Ishikawa (cell line): ENCODE data around the gene GTF3C5.

Source experiments
- CEBPB ChIP-seq: IDR thresholded peaks from 2 replicates; pipeline ENCODE4 v1.6.1; 2012
- CREB1 ChIP-seq: IDR thresholded peaks from 2 replicates; pipeline ENCODE4 v1.6.1; 2012; ENCODE audit warnings: low read depth
- FOXM1 ChIP-seq: IDR thresholded peaks from 2 replicates; pipeline ENCODE4 v1.6.1; 2012; ENCODE audit warnings: low read depth, borderline replicate concordance
- MAX ChIP-seq: IDR thresholded peaks from 2 replicates; pipeline ENCODE4 v1.6.1; 2012
- RAD21 ChIP-seq: IDR thresholded peaks from 2 replicates; pipeline ENCODE4 v1.6.1; 2012; ENCODE audit warnings: low read depth
- REST ChIP-seq: IDR thresholded peaks from 2 replicates; pipeline ENCODE4 v1.6.1; 2012; ENCODE audit warnings: low read depth, mild to moderate bottlenecking
- TAF1 ChIP-seq: IDR thresholded peaks from 2 replicates; pipeline ENCODE4 v1.6.1; 2012; ENCODE audit warnings: low read depth, mild to moderate bottlenecking
- TCF12 ChIP-seq: IDR thresholded peaks from 2 replicates; pipeline ENCODE4 v1.6.1; 2012; ENCODE audit warnings: low read depth
- YY1 ChIP-seq: IDR thresholded peaks from 2 replicates; pipeline ENCODE4 v1.6.1; 2012; ENCODE audit warnings: low read depth
- ZBTB7A ChIP-seq: IDR thresholded peaks from 2 replicates; pipeline ENCODE4 v1.6.1; 2012; ENCODE audit warnings: low read depth

GRCh38 chr9:133059623-133060022, 28.8 kb downstream of the GTF3C5 start:
- TF ChIP-seq YY1 (no peak), TAF1 (no peak), RAD21 (no peak), MAX (no peak), ZBTB7A (no peak), CEBPB (no peak), TCF12 (no peak), FOXM1 (no peak), REST (no peak), CREB1 (no peak)
